Suppressor macrophage treated with lipopolysaccharide for 4 hours (primary cell): ENCODE data around the gene PDE4D.
"Not testable (repeated sequence)": the region's sequence is repeated elsewhere in the genome, so short reads cannot be mapped to it uniquely, and the experiment has no call there.

Source experiments
- DNase-seq: peaks from one replicate; pipeline ENCODE4 v3.0.0-alpha.2; 2020

PDE4D gene

GRCh38 chr5:59767681-59768151, 125.8 kb downstream of the PDE4D start:
- no peak for DNase-seq

- no peak for DNase-seq
Observed at GRCh38 chr5:59767211-59767605, 126.3 kb downstream of the PDE4D start.

DNA sequence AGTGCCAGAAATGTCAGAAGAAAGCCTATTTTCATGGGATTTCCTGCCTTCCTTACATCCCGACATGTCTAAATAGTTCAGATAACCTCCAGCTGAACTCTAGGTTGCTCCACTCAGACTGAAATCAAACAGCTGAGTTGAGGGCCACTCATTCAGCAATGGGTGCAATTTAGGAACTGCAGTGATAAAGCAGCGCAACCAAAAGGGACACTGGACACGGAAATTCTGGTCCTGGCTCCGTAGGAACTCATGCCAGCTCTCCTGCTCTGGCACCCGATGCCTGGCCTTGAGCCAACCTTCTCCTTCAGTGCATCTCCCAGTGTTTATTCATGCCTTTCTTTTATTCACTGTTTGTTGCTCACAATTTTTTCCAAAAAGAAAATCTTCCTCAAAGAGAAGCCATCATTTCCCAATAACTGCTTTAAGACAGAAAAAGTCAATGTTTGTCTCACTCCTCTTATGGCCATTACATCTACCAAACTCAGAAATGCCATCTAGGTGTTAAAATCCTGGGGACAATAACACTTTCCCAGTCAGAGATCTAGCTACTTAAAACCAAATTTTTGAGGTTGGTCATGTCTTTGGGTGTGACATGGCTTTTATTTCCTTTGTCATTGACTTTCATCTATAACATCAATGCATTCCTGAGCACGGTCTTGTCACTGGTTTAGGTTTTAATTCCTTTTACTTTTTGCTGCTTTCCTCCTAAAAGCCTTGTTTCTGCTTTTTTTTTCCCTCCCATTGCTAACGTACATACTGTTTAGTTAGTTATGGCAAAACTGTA, 126.9 kb downstream of the PDE4D start:
- DNase-seq = no peak

- DNase-seq = no peak
Observed at GRCh38 chr5:59765446-59765845, 128.1 kb downstream of the PDE4D start.

DNA sequence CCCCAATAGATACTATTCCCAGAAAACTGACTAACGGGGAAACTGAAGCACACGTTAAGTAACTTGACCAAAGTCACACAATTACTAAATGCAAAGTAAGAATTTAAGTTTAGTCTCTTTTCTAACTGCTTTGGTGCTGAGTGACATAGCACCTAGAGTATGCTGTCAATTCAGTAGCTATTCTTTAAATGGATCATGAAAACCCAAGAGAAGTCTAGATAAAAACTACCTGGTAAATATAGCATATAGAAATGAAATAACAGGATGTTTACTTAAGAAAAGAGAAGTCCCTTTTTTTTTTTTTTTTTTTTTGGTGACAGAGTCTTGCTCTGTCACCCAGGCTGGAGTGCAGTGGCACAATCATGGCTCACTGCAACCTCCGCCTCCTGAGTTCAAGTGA, 129.2 kb downstream of the PDE4D start:
- no peak for DNase-seq

- DNase-seq = no peak
Observed at GRCh38 chr5:59763541-59763940, 130.0 kb downstream of the PDE4D start.

- not testable (repeated sequence) for DNase-seq
Observed at GRCh38 chr5:59762232-59762631, 131.3 kb downstream of the PDE4D start.

DNA sequence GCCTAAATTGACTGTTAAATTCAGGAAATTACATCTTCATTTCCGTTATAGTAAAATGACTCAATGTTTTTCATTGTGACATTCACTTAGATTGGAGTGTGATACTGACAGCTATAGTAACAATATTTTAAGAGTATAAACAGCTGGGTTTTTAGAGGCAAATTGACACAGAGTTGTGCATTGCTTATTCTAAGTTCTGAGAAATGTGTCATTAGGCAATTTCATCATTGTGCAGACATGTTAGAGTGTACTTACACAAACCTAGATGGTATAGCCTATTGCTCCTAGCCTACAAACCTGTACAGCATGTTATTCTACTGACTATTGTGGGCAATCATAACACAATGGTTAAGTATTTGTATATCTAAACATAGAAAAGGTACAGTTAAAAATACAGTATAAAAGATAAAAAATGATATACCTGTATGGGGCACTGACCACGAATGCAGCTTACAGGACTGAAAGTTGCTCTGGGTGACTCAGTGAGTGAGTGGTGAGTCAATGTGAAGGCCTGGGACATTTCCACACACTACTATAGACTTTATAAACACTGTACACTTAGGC, 132.7 kb downstream of the PDE4D start:
- peak; percentile 21 for DNase-seq

DNA sequence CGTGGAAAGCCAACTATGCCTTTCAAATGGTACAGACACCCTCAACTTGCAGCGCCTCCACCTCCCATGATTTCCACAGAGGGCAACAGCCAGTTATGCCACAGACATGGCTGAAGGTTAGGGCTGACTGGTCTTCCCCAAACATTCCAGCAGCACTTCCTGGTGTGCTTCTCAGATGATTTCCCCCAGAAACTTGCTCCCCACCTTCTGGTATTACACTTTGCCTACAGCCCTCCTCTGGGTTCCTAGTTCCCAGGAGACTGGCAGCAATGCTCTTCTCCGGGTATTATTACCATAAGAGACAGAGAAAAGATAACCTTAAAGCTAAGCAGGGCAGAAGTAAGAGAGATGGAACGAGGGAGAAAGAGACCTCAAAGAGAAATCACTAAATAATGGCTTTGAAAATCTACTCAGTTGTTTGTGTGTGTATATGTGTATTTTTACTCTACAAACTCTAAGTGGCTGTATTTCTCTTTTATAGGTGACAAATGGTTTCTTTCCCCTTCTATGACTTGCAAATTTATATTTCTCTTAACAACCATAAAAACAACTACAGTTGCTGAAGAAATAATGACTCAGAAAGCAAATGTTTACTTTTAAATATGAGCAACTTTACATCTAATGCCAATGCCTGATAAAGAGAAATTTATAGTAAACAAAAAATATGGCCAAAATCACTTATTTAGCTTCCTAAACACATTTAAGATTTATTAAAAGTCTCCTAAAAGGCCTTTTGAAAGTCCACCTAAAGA, 133.8 kb downstream of the PDE4D start:
- DNase-seq = no peak

DNA sequence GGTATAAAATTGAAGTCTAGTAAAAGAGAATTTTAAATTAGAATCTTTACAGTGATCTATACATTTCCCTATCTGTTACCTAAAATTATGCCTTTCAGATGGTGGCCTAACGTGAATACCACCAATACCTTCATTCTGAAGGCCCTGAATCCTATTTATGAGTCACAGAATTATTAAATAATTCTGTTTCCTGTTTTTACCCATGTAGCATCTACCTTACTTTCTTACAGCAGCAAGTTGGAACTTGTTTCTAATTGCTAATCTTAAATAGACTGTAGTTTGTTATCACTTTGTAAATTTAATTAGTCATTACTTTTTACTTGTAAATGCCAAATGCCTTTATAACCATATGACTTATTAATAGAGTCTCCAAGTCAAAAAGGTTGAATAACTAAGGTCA, 135.0 kb downstream of the PDE4D start:
- DNase-seq = no peak

DNA sequence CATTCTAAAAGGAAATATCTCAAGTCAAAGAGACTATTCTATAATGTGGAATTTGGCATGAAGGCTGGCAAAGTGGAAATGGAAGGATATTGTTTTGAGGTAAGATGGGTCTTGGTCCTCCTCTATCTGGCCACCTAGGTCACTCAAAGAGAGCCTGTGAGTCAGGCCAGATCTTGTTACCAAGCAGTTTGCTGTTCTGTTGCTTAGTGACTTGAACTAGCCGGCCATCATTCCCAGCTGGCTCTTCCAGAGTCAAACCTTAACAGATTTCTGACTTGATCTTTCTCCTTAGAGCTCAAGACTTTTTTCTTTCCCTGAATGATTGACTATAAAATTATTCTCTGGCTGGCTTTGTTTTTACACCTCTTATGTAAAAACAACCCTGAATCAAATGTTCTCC, 136.1 kb downstream of the PDE4D start:
- no peak for DNase-seq

GRCh38 chr5:59756373-59757035, 137.0 kb downstream of the PDE4D start:
- DNase-seq = no peak

GRCh38 chr5:59755476-59755875, 138.1 kb downstream of the PDE4D start:
- DNase-seq = no peak

- DNase-seq = no peak
Observed at GRCh38 chr5:59753599-59753998, 139.9 kb downstream of the PDE4D start.

DNA sequence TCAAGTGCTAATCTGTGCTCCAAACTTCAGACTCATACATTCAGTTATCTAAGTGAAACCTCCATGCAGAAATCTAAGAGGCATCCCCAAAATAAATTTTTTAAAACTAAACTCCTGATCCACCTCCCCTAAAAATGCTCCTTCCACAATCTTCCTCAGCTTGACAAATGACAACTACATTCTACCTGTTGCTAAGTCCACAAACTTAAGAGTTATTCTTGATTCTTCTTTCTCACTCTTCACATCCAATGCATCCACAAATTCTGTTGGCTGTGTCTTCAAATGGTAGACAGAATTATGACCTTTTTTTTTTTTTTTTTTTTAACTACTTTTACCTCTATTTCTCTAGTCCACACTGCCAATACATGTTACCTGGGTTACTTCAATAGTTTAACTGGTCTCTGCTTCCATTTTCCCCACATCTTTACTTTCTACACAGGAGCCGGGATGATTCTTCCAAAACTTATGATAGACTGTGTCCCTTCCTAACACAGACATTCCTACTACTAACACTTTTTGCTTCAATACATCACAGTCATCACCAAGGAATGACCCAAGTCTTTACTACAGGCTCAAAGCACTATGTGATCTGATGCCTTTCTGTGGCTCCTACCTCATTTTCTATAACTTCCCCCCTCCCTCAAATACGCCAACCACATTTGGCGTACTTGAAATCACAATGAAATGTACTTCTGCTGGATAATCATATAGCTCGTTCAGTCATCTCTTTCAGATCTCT, 143.6 kb downstream of the PDE4D start:
- DNase-seq = no peak

DNA sequence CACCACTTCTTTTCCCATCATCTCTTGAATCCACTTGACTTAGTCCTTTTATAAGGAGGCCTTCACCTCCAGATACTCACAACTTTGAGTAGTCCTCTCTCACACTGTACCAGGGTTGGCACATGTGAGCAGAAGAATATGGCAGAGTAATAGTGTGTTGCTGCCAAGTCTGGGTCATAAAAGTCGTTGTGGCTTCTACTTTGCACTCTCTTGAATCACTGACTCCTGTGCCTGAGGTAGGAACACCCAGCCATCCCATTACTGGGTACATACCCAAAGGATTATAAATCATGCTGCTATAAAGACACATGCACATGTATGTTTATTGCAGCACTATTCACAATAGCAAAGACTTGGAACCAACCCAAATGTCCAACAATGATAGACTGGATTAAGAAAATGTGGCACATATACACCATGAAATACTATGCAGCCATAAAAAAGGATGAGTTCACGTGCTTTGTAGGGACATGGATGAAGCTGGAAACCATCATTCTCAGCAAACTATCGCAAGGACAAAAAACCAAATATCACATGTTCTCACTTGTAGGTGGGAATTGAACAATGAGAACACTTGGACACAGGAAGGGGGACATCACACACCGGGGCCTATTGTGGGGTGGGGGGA, 145.4 kb downstream of the PDE4D start:
- not testable (repeated sequence) for DNase-seq

GRCh38 chr5:59746241-59746765, 147.2 kb downstream of the PDE4D start:
- DNase-seq = no peak

- DNase-seq = no peak
Observed at GRCh38 chr5:59745415-59745863, 148.1 kb downstream of the PDE4D start.

DNA sequence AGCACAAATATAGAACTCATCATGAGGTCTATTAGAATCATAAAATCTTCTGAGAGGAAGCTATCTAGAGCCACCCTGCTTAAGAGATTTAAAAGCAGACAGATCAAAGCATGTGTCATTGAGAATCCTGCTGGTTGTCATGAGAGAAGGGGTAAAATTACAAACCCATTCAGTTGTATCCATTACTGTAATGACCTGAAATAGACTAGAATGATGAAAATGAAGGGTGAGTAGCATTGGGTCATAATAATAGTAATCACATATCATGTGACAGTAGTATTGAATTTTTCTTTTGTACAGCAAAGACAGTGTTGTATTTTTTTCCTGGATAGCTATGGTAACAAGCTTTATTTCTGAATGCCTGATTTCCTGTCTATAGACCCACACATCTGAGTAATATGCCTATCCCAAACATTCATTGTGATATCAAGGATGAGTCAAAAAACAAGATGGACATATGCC, 149.0 kb downstream of the PDE4D start:
- DNase-seq = no peak

GRCh38 chr5:59741599-59741998, 151.9 kb downstream of the PDE4D start:
- DNase-seq = no peak

GRCh38 chr5:59738024-59738423, 155.5 kb downstream of the PDE4D start:
- no peak for DNase-seq

DNA sequence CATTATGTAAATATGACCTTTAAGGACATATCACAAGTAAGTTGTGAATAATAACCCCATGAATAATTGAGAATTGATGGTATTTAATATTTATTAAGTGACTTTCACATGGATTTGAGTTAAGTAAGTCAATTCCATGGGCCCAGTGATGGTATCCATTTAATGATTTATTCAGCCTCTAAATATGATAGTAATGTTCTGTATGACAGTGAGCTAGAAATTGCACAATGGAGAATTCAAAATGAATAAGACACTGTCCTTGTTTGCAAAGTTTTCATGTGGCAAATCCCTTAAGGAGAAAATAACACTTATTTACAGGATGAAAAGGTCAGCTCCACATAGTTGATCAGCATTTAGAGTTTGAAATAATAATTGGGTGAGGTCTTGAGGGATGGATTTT, 160.7 kb downstream of the PDE4D start:
- no peak for DNase-seq
